Activated CD8-positive, alpha-beta memory T cell treated with anti-CD3 and anti-CD28 coated beads, Interleukin-2, amount 10 ng/mL, durations not matched to agents 7 days and 5 days (primary cell): ENCODE results near the gene GFRA4. TPM values are rescaled to one million over a fixed set of nuclear protein-coding genes. Genes with fewer than 3 reads are reported as not detected.

Source experiments
- ATAC-seq: fragments of 150-1000 bp; cut with Tn5 transposase; one replicate; pipeline ENCODE4 v1.10.0; 2021; ENCODE audit warnings: moderate library complexity
- CTCF ChIA-PET: fragments of 350-600 bp; sonication (Branson Sonifier 250); formaldehyde crosslinking; loops from one replicate; lab custom pipeline; 2021; ENCODE audit warnings: antibody characterized with exemption; lab: Charles Lee
- DNase-seq: peaks from one replicate; pipeline ENCODE4 v3.0.0-alpha.2; 2020
- H3K27ac Mint-ChIP-seq: one replicate; pipeline ENCODE4 v1.8.0; 2021; ENCODE audit warnings: mild to moderate bottlenecking, mixed read lengths
- H3K27me3 Mint-ChIP-seq: one replicate; pipeline ENCODE4 v1.8.0; 2021; ENCODE audit warnings: mixed read lengths
- H3K36me3 Mint-ChIP-seq: one replicate; pipeline ENCODE4 v1.8.0; 2021; ENCODE audit warnings: mild to moderate bottlenecking, mixed read lengths
- H3K4me1 Mint-ChIP-seq: one replicate; pipeline ENCODE4 v1.8.0; 2021; ENCODE audit warnings: mixed read lengths
- H3K4me3 Mint-ChIP-seq: one replicate; pipeline ENCODE4 v1.8.0; 2021; ENCODE audit warnings: mild to moderate bottlenecking, moderate library complexity, mixed read lengths
- H3K9me3 Mint-ChIP-seq: one replicate; pipeline ENCODE4 v1.8.0; 2022; ENCODE audit warnings: low read depth, mixed read lengths
- total RNA-seq, 2 experiments: library from RNA; stranded (reverse); gene quantifications; one replicate each; pipeline ENCODE4 v1.2.3, GENCODE V29; 2021

Gene GFRA4
- not detected for total RNA-seq

GRCh38 chr20:3663031-3663701 is at the start of gene GFRA4:
Gene GFRA4 (minus strand): TSS chr20:3663399. CDS start chr20:3663399, 0 bp downstream.
- ATAC-seq: no peak

GRCh38 chr20:3712279-3712873 is 49.2 kb upstream of the GFRA4 start, which contains the start of gene SIGLEC1:
Gene SIGLEC1 (minus strand): TSS chr20:3712600. CDS start chr20:3707128, 5,472 bp downstream.
- H3K27me3 Mint-ChIP-seq: peaks cover 11% of the 10 kb centered on the region
- CTCF ChIA-PET: interaction anchor here (1.6 to 3.0 kb wide), 3 partner anchors 35 to 149 kb away, joined by 3 to 19 read pairs (median 8); no protein-coding TSS in a partner anchor
- no peak for DNase-seq
- peaks cover 6% of the 10 kb centered on the region for H3K4me1 Mint-ChIP-seq
- H3K9me3 Mint-ChIP-seq: no peaks in the 10 kb centered on the region
- H3K36me3 Mint-ChIP-seq: no peaks in the 10 kb centered on the region
- ATAC-seq: no peak
- no peak within 1 kb of the TSS for H3K27ac Mint-ChIP-seq
- no peak within 1 kb of the TSS for H3K4me3 Mint-ChIP-seq

More at GRCh38 chr20:3663031-3663701, at the start of gene GFRA4:
- H3K36me3 Mint-ChIP-seq: no peaks in the 10 kb centered on the region
- no peaks in the 10 kb centered on the region for H3K9me3 Mint-ChIP-seq
- H3K4me1 Mint-ChIP-seq: peaks cover 52% of the 10 kb centered on the region
- H3K4me3 Mint-ChIP-seq: no peak within 1 kb of the TSS
- peaks cover 71% of the 10 kb centered on the region for H3K27me3 Mint-ChIP-seq
- no peak for DNase-seq
- CTCF ChIA-PET: interaction anchor here (1.2 to 5.7 kb wide), 3 partner anchors 13 to 48 kb away, joined by 3 to 47 read pairs (median 5); no protein-coding TSS in a partner anchor
- no peak within 1 kb of the TSS for H3K27ac Mint-ChIP-seq

GRCh38 chr20:3711484-3711941 is 48.3 kb upstream of the GFRA4 start:
- DNase-seq (no peak), ATAC-seq (no peak)
- Mint-ChIP-seq H3K27me3 (peaks cover 8% of the 10 kb centered on the region), H3K9me3 (no peaks in the 10 kb centered on the region), H3K27ac (no peak overlapping the region), H3K4me1 (peaks cover 6% of the 10 kb centered on the region), H3K4me3 (no peak overlapping the region), H3K36me3 (no peaks in the 10 kb centered on the region)
- CTCF ChIA-PET: interaction anchor here (0.7 to 5.3 kb wide), 39 partner anchors 9 to 554 kb away, joined by 3 to 122 read pairs (median 4); partner anchors contain the start of genes ADAM33 and ADISSP

- Mint-ChIP-seq H3K9me3 (no peaks in the 10 kb centered on the region), H3K4me1 (peaks cover 6% of the 10 kb centered on the region), H3K4me3 (no peak overlapping the region), H3K27me3 (peaks cover 8% of the 10 kb centered on the region), H3K36me3 (no peaks in the 10 kb centered on the region), H3K27ac (no peak overlapping the region)
- DNase-seq (peak; percentile 80), ATAC-seq (peak; percentile 78)
- CTCF ChIA-PET: interaction anchor here (0.7 to 5.3 kb wide), 43 partner anchors 9 to 554 kb away, joined by 3 to 122 read pairs (median 4); partner anchors contain the start of genes ADAM33 and ADISSP
These were observed 47.7 kb upstream of the GFRA4 start for GRCh38 chr20:3710703-3711483.

GRCh38 chr20:3710011-3710466 is 46.8 kb upstream of the GFRA4 start:
- ATAC-seq: peak; percentile 31
- H3K27ac Mint-ChIP-seq: no peak overlapping the region
- peaks cover 6% of the 10 kb centered on the region for H3K4me1 Mint-ChIP-seq
- CTCF ChIA-PET: interaction anchor here (1.0 to 5.3 kb wide), 26 partner anchors 10 to 152 kb away, joined by 3 to 122 read pairs (median 6); partner anchors contain the start of genes ADAM33 and ADISSP
- no peaks in the 10 kb centered on the region for H3K9me3 Mint-ChIP-seq
- H3K4me3 Mint-ChIP-seq: no peak overlapping the region
- DNase-seq: no peak
- H3K36me3 Mint-ChIP-seq: no peaks in the 10 kb centered on the region
- peaks cover 8% of the 10 kb centered on the region for H3K27me3 Mint-ChIP-seq

GRCh38 chr20:3707508-3707899 is 44.3 kb upstream of the GFRA4 start:
- DNase-seq: no peak
- Mint-ChIP-seq H3K27me3 (peaks cover 8% of the 10 kb centered on the region), H3K9me3 (no peaks in the 10 kb centered on the region), H3K36me3 (no peaks in the 10 kb centered on the region), H3K27ac (no peak overlapping the region), H3K4me3 (no peak overlapping the region), H3K4me1 (peaks cover 6% of the 10 kb centered on the region)
- CTCF ChIA-PET: interaction anchor here (0.9 to 5.3 kb wide), 3 partner anchors 30 to 144 kb away, joined by 5 to 122 read pairs (median 6); partner anchors contain the start of gene ADAM33
- ATAC-seq: no peak

GRCh38 chr20:3706774-3707507 is 43.7 kb upstream of the GFRA4 start:
- ATAC-seq (no peak), DNase-seq (no peak)
- peaks cover 6% of the 10 kb centered on the region for H3K4me1 Mint-ChIP-seq
- H3K27me3 Mint-ChIP-seq: peaks cover 8% of the 10 kb centered on the region
- H3K4me3 Mint-ChIP-seq: no peak overlapping the region
- H3K27ac Mint-ChIP-seq: no peak overlapping the region
- H3K36me3 Mint-ChIP-seq: no peaks in the 10 kb centered on the region
- no peaks in the 10 kb centered on the region for H3K9me3 Mint-ChIP-seq
- CTCF ChIA-PET: interaction anchor here (0.9 to 5.3 kb wide), 4 partner anchors 11 to 144 kb away, joined by 3 to 122 read pairs (median 6); partner anchors contain the start of gene ADAM33

- Mint-ChIP-seq H3K4me3 (no peak overlapping the region), H3K27me3 (peaks cover 8% of the 10 kb centered on the region), H3K4me1 (peaks cover 6% of the 10 kb centered on the region), H3K36me3 (no peaks in the 10 kb centered on the region), H3K9me3 (no peaks in the 10 kb centered on the region), H3K27ac (no peak overlapping the region)
- ATAC-seq (no peak), DNase-seq (no peak)
- CTCF ChIA-PET: interaction anchor here (0.9 to 5.3 kb wide), 4 partner anchors 10 to 47 kb away, joined by 3 to 122 read pairs (median 4); partner anchors contain the start of gene ADAM33
These were observed 43.0 kb upstream of the GFRA4 start for GRCh38 chr20:3705970-3706739.

GRCh38 chr20:3705491-3705969 is 42.3 kb upstream of the GFRA4 start:
- no peak for ATAC-seq
- H3K9me3 Mint-ChIP-seq: no peaks in the 10 kb centered on the region
- CTCF ChIA-PET: interaction anchor here (0.9 to 1.6 kb wide), 3 partner anchors 29 to 142 kb away, joined by 3 to 6 read pairs (median 3); no protein-coding TSS in a partner anchor

GRCh38 chr20:3704087-3704486 is 40.9 kb upstream of the GFRA4 start:
- peaks cover 2% of the 10 kb centered on the region for H3K4me1 Mint-ChIP-seq
- peaks cover 4% of the 10 kb centered on the region for H3K27me3 Mint-ChIP-seq
- ATAC-seq (no peak), DNase-seq (no peak)
- CTCF ChIA-PET: interaction anchor here (0.6 to 1.6 kb wide), 3 partner anchors 27 to 156 kb away, joined by 3 to 6 read pairs (median 3); no protein-coding TSS in a partner anchor
- H3K4me3 Mint-ChIP-seq: no peak overlapping the region
- H3K36me3 Mint-ChIP-seq: no peaks in the 10 kb centered on the region
- no peaks in the 10 kb centered on the region for H3K9me3 Mint-ChIP-seq
- no peak overlapping the region for H3K27ac Mint-ChIP-seq

More at GRCh38 chr20:3705491-3705969, 42.3 kb upstream of the GFRA4 start:
- Mint-ChIP-seq H3K4me3 (no peak overlapping the region), H3K27me3 (peaks cover 8% of the 10 kb centered on the region), H3K4me1 (peaks cover 6% of the 10 kb centered on the region), H3K27ac (no peak overlapping the region), H3K36me3 (no peaks in the 10 kb centered on the region)
- DNase-seq: no peak

- CTCF ChIA-PET: no interaction called here
- Mint-ChIP-seq H3K4me1 (no peaks in the 10 kb centered on the region), H3K36me3 (no peaks in the 10 kb centered on the region), H3K27me3 (no peaks in the 10 kb centered on the region), H3K27ac (no peak overlapping the region), H3K4me3 (no peak overlapping the region), H3K9me3 (no peaks in the 10 kb centered on the region)
- DNase-seq (no peak), ATAC-seq (no peak)
These were observed 39.6 kb upstream of the GFRA4 start for GRCh38 chr20:3702611-3703391.
